HT1080 (cell line): Measurements from ENCODE around the gene OPA3. TPM values are rescaled to one million over a fixed set of nuclear protein-coding genes. Genes with fewer than 3 reads are reported as not detected.

Experiments
- DNase-seq: peaks from one replicate; pipeline ENCODE4 v3.0.0-alpha.2; 2015; ENCODE audit warnings: low read depth
- total RNA-seq: library from RNA; depleted of rRNA; stranded (reverse); fragments of >200 nt; shearing (Covaris generic); gene quantifications from 2 replicates; pipeline ENCODE4 v1.2.3, GENCODE V29; 2014

Gene OPA3
- total RNA-seq, 1 experiment from 2014 or later = 14.3 TPM

DNA sequence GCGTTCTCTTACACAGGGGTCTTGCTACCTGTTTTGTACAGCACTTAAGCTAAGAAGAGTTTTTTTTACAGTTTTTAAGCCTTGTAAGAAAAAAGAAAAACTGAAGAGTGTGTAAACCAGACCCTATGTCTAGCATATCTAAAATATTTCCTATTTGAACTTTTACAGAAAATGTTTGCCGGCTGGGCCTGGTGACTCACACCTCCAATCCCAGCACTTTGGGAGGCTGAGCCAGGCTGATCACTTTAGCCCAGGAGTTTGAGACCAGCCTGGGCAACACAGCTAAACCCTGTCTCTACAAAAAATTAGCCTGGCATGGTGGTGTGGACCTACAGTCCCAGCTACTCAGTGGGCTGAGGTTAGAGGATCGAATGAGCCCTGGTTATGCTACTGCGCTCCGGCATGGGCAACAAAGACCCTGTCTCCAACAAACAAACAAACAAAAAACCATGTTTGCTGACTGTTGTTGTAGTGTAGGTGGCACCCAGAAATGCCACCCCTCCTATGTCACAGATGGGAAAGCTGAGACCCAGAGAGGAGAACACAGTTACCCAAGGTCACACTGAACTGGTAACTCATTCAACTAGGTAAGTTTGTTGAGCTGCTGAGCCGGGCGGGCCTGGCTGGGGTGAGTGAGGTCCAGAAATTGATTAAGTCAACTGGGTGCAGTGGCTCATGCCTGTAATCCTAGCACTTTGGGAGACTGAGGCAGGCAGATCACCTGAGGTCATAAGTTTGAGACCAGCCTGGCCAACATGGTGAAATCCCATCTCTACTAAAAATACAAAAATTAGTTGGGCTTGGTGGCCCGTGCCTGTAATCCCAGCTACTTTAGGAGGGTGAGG is 79.2 kb downstream of the OPA3 start:
- DNase-seq = peak; percentile 38

- DNase-seq = no peak
Measured at GRCh38 chr19:45503909-45504308, 80.7 kb downstream of the OPA3 start.

DNA sequence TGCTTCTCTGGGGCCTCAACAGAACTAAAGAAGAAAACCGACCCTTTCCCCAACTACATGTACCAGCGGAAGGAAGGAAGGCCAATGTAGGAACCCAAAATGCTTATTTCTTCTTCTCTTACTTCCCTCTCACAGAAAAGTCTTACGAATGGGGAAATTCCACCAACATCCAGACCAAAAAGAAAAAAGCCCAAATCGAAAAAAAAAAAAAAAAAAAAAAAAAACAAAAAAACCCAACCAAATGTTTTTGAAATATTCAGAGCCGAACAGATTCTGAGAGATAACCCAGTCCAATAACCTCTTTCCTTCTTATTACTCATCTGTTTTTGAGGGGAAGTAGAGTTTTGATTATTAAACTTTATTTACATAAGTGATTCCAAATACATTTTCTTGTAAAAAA is 82.5 kb downstream of the OPA3 start:
- DNase-seq = no peak

GRCh38 chr19:45501730-45502014 is 82.9 kb downstream of the OPA3 start:
- no peak for DNase-seq

- DNase-seq = no peak
Measured at GRCh38 chr19:45500918-45501729, 83.5 kb downstream of the OPA3 start.

DNA sequence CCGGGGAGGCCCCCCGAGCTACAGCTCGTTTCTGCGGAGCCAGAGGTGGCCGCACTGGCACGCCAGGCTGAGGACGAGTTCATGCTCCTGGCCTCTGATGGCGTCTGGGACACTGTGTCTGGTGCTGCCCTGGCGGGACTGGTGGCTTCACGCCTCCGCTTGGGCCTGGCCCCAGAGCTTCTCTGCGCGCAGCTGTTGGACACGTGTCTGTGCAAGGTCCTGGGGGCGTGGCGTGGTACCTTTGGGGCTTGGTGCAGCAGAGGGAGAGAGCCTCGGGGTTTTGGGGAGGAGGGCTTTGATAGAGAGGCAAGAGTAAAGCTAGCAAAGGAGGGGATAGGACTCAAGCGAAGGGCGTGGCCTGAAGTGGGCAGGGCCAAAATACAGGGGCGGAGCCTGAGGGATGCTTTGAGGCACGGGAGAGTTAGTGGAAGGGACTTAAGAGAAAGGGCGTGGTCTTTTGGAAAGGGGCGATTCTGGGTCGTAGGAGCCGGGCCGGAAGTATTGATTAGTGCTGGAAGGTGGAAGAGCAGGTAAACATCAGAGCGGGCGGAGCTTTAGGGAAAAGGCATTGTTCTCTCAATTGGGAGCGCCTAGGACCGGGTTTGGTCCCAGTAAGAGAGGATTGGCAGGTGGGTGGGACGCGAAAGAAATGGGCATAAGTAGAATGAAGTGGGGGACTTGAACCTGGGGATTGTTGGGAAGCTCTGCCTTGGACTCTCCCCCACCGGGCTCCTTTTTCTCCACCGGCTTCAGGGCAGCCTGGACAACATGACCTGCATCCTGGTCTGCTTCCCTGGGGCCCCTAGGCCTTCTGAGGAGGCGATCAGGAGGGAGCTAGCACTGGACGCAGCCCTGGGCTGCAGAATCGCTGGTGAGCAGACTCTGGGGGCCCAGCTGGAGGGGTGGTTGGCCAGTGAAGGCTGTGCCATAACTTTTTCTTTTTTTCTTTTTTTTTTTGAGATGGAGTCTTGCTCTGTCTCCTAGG is 85.1 kb downstream of the OPA3 start:
- no peak for DNase-seq

DNA sequence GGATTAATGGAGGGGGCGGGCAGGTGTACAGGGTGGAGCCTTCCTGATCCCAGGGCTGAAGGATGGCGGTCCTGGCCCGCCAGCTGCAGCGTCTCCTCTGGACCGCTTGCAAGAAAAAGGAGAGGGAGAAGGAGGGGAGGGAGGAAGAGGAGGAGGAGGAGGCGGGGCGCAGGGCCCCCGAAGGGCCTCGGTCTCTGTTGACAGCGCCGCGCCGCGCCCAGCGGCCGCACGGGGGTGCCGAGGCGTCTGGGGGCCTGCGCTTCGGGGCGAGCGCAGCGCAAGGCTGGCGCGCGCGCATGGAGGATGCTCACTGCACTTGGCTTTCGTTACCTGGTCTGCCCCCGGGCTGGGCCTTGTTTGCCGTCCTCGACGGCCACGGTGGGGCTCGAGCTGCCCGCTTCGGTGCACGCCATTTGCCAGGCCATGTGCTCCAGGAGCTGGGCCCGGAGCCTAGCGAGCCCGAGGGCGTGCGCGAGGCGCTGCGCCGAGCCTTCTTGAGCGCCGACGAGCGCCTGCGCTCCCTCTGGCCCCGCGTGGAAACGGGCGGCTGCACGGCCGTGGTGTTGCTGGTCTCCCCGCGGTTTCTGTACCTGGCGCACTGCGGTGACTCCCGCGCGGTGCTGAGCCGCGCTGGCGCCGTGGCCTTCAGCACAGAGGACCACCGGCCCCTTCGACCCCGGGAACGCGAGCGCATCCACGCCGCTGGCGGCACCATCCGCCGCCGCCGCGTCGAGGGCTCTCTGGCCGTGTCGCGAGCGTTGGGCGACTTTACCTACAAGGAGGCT is 86.0 kb downstream of the OPA3 start, which contains the start of gene PPM1N:
PPM1N (plus strand) TSS at position 33 of the 785 bp plus-strand sequence; CDS start at position 63, 30 bp downstream.
- DNase-seq = no peak

DNA sequence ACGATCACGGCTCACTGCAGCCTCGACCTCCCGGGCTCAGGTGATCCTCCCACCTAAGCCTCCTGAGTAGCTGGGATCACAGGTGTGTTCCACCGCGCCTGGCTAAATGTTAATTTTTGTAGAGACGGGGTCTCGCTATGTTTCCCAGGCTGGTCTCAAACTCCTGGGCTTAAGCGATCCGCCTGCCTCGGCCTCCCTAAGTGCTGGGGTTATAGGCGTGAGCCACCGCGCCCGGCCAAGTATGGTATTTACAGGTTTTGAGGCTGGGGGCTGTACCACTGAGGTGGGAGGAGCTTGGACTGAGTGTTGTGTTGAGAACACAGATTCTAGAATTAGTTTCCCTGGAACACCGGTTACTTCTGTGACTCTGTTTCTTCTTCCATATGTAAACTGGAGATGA is 86.8 kb downstream of the OPA3 start:
- DNase-seq = no peak

- no peak for DNase-seq
Measured at GRCh38 chr19:45496349-45496953, 88.2 kb downstream of the OPA3 start.

- no peak for DNase-seq
Measured at GRCh38 chr19:45495178-45495577, 89.4 kb downstream of the OPA3 start.

DNA sequence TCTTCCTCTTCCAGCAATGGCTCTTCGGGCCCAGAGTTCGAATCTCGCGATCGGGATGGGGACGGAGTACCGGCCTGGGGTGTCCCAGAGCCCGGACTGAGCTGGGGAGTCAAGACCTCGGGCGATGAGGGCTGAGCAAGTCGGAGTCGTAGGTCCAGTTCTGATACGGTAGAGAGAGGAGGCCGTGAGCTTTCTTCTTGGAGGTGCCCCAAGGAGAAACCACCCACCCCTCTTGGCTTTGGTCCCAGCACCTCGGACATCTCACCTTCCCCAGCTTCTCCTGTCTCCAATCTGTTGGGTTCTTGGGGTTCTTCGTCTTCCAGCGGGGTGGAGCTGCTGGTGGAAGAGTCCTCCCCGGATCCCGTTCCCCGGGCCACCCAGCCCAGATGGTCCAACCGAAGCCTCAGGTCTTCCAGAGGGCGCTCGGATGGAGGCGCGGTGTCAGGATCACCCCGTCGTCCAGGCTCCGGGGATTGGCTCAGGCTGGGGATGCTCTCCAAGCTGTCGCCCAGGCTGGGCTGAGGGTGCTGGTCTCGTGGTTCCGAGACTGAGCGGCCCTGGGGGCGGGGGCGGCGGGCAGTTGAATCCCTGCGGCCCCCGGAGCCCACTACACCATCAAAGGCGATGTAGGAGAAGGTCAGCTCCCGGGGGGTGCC is 90.2 kb downstream of the OPA3 start:
- no peak for DNase-seq

- no peak for DNase-seq
Measured at GRCh38 chr19:45492627-45493470, 91.8 kb downstream of the OPA3 start.

- no peak for DNase-seq
Measured at GRCh38 chr19:45492137-45492626, 92.4 kb downstream of the OPA3 start.

- DNase-seq = no peak
Measured at GRCh38 chr19:45489216-45489855, 95.3 kb downstream of the OPA3 start.

DNA sequence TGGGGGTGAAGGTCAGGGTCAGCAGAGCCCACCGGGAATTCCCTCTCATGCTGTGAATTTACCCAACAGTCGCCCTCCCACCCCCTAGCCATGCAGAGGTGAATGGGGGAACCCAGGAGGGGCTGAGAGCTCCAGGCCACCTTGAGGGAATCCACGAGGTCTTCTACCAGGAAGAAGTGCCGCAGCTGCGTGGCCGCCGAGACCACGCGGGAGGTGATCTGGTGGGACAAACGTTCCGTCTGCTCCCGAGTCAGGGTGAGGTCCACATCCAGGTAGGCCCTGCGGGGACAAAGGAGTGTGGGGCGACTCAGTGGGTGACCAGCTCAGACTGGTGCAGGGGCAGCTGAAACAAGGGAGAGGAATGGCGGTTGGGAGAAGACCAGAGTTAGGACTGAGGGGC is 95.9 kb downstream of the OPA3 start:
- DNase-seq = no peak

GRCh38 chr19:45485305-45486077 is 99.1 kb downstream of the OPA3 start:
- DNase-seq = peak; percentile 92

DNA sequence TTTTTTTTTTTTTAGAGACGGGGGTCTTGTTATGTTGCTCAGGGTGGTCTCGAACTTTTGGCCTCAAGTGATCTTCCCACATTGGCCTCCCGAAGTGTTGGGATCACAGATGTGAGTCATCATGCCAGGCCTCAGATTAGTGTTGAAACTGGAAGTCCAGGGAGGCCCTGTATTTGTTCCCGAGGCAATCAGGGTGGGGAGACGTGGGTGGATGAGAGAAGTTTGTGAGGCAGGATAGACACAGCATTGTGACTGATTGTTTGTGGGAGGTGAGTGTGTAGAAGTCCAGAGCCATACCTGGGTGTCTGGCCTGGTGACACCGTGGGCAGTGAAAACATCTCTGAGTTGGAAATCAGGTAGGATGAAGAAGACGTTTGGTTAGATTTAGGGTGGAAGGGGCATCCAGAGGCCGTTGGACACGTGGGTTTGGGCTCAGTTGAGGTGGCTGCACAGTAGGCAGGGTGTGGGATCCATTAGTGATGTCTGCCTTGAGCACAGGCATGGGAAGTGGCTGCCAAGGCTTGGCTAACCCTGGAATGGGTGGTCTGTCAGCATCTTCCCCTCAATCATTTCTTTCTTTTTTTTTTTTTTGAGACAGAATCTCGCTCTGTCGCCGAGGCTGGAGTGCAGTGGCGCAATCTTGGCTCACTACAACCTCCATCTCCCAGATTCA is 100.2 kb downstream of the OPA3 start:
- DNase-seq = no peak
